Fibroblast of the aortic adventitia (primary cell): ENCODE results near the gene CHST15. TPM values are rescaled to one million over a fixed set of nuclear protein-coding genes. Genes with fewer than 3 reads are reported as not detected.

Experiments
- DNase-seq: peaks from one replicate; pipeline ENCODE4 v3.0.0-alpha.2; 2010; ENCODE audit warnings: low read depth
- H3K4me3 ChIP-seq: 2 replicates; pipeline ENCODE4 v1.5.1; 2011; ENCODE audit warnings: low read depth, mild to moderate bottlenecking, control low read depth, low read length, moderate library complexity
- total RNA-seq: library from RNA; depleted of rRNA; stranded (reverse); fragments of >200 nt; gene quantifications from 2 replicates; pipeline ENCODE4 v1.2.3, GENCODE V29; 2012; ENCODE audit warnings: low replicate concordance
- TF ChIP-seq, protein P1 (sequence below): IDR thresholded peaks from 2 replicates; pipeline ENCODE4 v1.5.1; 2011; ENCODE audit warnings: mild to moderate bottlenecking, low read length, control low read depth, inconsistent platforms; ENCODE audit not compliant: insufficient read depth

The CHST15 gene
- total RNA-seq, 1 donor: 2.0 TPM

DNA sequence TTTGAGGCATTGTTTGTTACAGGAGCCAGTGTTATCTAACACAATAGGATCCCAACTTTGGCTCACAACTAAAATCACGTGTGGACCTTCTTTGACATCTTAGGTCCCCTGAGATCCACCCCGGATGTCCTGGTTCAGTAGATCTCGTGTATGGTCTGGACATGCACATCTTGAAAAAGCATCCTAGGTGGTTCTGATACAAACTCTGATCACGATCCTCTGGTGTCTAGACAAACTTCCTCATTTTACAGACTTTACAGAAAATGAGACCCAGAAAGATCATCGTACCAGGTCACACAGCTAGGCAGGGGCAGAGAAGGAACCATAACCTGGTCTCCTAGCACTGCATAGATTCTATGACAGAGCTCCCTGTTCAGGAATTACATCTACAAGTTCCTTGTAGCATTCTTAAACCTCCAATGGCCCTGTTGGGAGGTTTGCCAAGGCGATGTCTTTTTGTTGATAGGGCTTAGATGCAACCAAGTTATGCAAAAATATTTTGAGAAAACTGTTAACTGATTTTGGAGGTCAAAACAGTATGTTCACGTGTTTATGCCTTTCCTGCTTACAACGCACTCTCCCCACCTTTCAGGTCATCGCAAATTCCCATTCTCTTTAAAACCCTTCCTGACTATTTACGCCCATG, 30.8 kb upstream of the CHST15 start:
- H3K4me3 ChIP-seq: no peak overlapping the region
- TF ChIP-seq, protein P1, sequence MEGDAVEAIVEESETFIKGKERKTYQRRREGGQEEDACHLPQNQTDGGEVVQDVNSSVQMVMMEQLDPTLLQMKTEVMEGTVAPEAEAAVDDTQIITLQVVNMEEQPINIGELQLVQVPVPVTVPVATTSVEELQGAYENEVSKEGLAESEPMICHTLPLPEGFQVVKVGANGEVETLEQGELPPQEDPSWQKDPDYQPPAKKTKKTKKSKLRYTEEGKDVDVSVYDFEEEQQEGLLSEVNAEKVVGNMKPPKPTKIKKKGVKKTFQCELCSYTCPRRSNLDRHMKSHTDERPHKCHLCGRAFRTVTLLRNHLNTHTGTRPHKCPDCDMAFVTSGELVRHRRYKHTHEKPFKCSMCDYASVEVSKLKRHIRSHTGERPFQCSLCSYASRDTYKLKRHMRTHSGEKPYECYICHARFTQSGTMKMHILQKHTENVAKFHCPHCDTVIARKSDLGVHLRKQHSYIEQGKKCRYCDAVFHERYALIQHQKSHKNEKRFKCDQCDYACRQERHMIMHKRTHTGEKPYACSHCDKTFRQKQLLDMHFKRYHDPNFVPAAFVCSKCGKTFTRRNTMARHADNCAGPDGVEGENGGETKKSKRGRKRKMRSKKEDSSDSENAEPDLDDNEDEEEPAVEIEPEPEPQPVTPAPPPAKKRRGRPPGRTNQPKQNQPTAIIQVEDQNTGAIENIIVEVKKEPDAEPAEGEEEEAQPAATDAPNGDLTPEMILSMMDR: no peak
- DNase-seq: no peak

DNA sequence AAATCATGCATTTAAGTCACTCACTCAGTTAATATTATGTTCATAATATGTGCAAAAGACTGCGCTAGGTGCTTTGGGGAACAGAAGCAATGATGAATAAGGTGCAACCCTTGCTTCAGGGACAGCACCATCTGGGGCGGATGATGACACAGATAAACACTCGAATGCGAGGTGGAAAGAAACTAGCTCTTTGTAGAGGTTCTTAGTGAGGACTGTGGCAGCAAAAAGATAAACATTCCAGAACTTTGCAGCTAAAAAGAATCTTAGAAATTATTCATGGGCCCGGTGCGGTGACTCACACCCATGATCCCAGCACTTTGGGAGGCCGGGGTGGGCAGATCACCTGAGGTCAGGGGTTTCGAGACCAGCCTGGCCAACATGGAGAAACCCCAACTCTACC, 29.8 kb upstream of the CHST15 start:
- TF ChIP-seq, protein P1: no peak
- H3K4me3 ChIP-seq: no peak overlapping the region
- no peak for DNase-seq

DNA sequence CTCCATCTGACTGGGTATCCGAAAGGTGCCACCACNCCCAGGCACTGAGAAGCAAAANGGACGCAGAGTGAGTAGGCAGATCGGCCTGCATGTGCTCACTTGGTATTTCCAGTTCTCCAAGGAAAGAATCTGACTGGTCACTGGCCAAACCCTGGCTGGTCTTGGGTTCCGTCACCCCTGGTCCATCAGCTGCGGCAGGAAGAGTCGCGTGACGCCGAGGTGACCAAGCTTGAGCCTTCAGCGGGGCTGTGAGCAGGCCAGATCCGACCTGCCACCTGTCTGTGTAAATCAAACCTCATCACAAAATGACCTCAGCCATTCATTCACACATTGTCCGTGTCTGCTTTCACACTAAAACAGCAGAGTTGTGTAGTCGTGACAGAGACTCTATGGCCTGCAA, 28.8 kb upstream of the CHST15 start:
- no peak for DNase-seq
- H3K4me3 ChIP-seq: no peak overlapping the region
- TF ChIP-seq, protein P1: no peak

DNA sequence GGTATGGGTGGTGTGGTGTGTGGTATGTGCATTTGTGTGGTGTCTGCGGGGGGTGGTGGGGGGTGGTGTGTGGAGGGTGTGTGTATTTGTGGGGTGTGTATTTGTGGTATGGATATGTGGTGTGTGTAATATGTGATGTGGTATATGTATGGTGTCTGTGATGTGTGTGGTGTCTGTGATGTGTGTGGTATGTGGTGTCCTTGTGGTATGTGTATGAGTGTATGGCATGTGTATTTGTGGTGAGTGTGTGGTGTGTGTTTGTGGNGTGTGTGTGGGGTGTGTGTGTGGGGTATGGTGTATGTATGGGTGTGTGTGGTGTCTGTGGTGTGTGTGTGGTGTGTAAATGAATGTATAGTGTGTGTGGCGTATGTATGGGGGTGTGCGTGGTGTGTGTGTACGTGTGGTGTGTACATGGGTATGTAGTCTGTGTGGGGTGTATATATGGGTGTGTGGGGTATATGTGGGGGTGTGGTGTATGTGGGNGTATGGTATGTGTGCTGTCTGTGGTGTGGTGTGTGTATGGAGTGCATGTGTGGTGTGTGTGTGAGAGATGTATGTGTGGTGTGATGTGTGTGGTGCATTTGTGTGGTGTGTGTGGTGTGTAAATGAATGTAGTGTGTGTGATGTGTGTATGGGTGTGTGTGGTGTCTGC, 27.1 kb upstream of the CHST15 start:
- no peak for DNase-seq
- H3K4me3 ChIP-seq: no peak overlapping the region
- TF ChIP-seq, protein P1: no peak

DNA sequence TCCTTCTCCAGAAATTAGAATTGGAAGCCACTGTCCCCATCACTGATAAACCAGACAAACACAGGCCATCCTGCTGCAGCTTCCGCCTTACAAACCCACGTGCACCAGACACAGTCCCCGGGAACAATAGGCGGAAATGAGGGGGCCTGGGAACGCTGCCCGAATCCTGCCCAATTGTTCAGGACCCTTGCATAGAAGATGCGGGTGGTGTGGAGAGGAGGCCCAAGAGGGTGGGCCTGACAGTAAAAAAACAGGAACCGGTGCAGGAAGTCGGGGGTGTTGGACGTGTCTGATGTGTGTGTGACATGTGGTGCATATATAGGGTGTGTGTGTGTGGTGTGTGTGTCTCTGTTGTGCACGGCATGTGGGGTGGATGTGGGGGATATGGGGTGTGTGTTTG, 26.5 kb upstream of the CHST15 start:
- TF ChIP-seq, protein P1: no peak
- DNase-seq: no peak

DNA sequence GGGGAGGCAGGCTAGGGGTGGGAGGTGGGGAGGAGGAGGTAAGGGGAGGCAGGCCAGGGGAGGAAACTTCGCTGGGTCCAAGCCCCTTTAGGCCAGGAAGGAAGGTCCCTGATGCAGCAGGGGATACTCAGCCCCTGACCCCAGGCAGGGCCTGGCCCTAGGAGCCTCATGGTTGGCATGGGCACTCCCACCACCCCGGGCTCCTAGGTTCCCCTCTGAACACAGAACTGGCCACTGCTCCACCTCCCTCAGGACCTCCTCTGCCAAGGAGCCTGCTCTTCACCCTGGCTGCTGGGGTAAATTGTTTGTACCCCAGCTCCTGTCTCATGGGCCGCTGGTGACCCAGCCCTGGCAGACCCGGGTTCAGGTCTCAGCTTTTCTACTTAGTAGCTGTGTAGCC, 25.8 kb upstream of the CHST15 start:
- no peak overlapping the region for H3K4me3 ChIP-seq
- DNase-seq: no peak
- TF ChIP-seq, protein P1: no peak

More for the DNA sequence above, 26.5 kb upstream of the CHST15 start:
- H3K4me3 ChIP-seq: no peak overlapping the region
